Measurements from ENCODE around the gene GPR21.

GPR21 gene

DNA sequence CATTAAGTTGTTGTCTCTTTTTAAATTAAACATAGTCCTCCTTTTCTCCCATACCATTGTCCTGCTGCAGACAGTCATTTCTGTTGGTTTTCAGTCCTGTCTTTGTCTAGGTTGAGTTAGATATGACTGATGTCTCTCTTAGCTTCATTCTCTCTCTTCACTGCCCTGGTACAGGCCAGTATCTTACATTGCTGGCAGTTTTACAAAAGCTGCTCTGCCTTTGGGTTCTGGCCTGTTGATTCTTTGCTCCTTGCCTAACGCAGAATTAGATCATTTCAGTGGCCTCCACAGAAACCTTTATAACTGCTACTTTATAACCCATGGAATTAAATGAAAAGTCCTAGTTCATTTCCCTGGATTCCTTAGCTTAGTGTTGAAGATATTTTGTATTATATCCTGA lies 33.7 kb downstream of the GPR21 start:
- Histone ChIP-seq H3K4me3 (ENCODE audit: low read depth, low read length) (no peak overlapping the region), H3K36me3 (peaks cover 24% of the 10 kb centered on the region), H3K9me3 (no peaks in the 10 kb centered on the region)

DNA sequence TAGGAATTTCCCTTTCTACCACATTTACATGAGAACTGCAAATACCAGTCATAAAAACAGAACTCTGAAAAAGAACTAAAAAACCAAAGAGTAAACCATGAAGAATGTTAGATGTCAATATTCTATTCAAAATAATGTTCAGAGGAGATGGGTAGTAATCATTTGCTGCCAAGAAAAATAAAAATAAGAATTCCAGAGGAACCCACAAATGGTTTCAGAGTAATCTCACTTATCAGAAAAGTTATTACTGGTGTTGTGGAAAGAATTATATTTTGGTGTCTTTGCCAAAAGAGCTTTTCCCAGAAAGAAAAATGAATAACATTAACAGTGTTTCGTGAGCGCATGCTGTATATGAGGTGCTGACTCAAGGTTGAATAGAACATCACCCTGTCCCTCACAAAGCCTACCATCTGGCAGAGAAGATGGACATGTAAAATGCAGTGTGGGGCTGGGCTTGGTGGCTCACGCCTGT lies 35.6 kb downstream of the GPR21 start:
- no peaks in the 10 kb centered on the region for H3K9me3 ChIP-seq
- no peak for DNase-seq
- H3K4me1 ChIP-seq, result no peaks in the 10 kb centered on the region
- no peaks in the 10 kb centered on the region for H3K27me3 ChIP-seq
- H3K36me3 ChIP-seq, result peaks cover 32% of the 10 kb centered on the region
- no peak overlapping the region for H3K4me3 ChIP-seq (ENCODE audit: low read depth, low read length)
- TF ChIP-seq, protein P1, sequence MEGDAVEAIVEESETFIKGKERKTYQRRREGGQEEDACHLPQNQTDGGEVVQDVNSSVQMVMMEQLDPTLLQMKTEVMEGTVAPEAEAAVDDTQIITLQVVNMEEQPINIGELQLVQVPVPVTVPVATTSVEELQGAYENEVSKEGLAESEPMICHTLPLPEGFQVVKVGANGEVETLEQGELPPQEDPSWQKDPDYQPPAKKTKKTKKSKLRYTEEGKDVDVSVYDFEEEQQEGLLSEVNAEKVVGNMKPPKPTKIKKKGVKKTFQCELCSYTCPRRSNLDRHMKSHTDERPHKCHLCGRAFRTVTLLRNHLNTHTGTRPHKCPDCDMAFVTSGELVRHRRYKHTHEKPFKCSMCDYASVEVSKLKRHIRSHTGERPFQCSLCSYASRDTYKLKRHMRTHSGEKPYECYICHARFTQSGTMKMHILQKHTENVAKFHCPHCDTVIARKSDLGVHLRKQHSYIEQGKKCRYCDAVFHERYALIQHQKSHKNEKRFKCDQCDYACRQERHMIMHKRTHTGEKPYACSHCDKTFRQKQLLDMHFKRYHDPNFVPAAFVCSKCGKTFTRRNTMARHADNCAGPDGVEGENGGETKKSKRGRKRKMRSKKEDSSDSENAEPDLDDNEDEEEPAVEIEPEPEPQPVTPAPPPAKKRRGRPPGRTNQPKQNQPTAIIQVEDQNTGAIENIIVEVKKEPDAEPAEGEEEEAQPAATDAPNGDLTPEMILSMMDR (IDR thresholded peaks at IDR 0.05; ENCODE audit: low read depth, low read length), result no peak

More for the DNA sequence above, 33.7 kb downstream of the GPR21 start:
- no peak for DNase-seq
- H3K27me3 ChIP-seq, result no peaks in the 10 kb centered on the region
- TF ChIP-seq, protein P1 (IDR thresholded peaks at IDR 0.05; ENCODE audit: low read depth, low read length), result no peak
- H3K4me1 ChIP-seq, result no peaks in the 10 kb centered on the region

- no peak overlapping the region for H3K4me3 ChIP-seq (ENCODE audit: low read depth, low read length)
- H3K36me3 ChIP-seq, result peaks cover 32% of the 10 kb centered on the region
- no peaks in the 10 kb centered on the region for H3K27me3 ChIP-seq
- TF ChIP-seq, protein P1 (IDR thresholded peaks at IDR 0.05; ENCODE audit: low read depth, low read length), result no peak
- no peaks in the 10 kb centered on the region for H3K9me3 ChIP-seq
- no peaks in the 10 kb centered on the region for H3K4me1 ChIP-seq
- no peak for DNase-seq
These were observed 36.7 kb downstream of the GPR21 start for GRCh38 chr9:123070198-123070597.

GRCh38 chr9:123072407-123072995 lies 39.0 kb downstream of the GPR21 start:
- TF ChIP-seq, protein P1 (IDR thresholded peaks at IDR 0.05; ENCODE audit: low read depth, low read length), result no peak
- no peak for DNase-seq
- no peak overlapping the region for H3K4me3 ChIP-seq (ENCODE audit: low read depth, low read length)
- no peaks in the 10 kb centered on the region for H3K9me3 ChIP-seq
- peaks cover 20% of the 10 kb centered on the region for H3K36me3 ChIP-seq
- no peaks in the 10 kb centered on the region for H3K4me1 ChIP-seq
- H3K27me3 ChIP-seq, result no peaks in the 10 kb centered on the region

DNA sequence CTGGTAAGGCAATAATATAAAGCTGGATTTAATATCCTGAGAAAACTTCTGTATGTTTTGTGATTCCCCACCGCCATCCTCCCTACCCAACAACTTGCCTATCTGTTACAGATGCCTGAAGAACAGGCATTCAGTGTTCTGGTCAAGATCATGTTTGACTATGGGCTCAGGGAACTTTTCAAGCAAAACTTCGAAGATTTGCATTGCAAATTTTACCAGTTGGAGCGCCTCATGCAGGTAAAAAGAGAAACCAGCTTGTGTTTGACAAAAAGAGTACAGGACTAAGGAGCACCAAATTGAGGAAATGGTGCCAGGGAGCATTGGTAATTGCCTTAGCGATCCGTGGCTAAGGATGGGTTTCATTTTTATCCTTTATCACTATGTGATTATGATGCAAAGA lies 40.0 kb downstream of the GPR21 start:
- Histone ChIP-seq H3K4me3 (ENCODE audit: low read depth, low read length) (no peak overlapping the region), H3K9me3 (no peaks in the 10 kb centered on the region), H3K36me3 (peaks cover 20% of the 10 kb centered on the region), H3K4me1 (no peaks in the 10 kb centered on the region), H3K27me3 (no peaks in the 10 kb centered on the region)
- no peak for DNase-seq
- TF ChIP-seq, protein P1 (IDR thresholded peaks at IDR 0.05; ENCODE audit: low read depth, low read length), result no peak

- DNase-seq, result no peak
- TF ChIP-seq, protein P1 (IDR thresholded peaks at IDR 0.05; ENCODE audit: low read depth, low read length), result no peak
- H3K4me3 ChIP-seq (ENCODE audit: low read depth, low read length), result no peak overlapping the region
- peaks cover 20% of the 10 kb centered on the region for H3K36me3 ChIP-seq
- H3K27me3 ChIP-seq, result no peaks in the 10 kb centered on the region
- no peaks in the 10 kb centered on the region for H3K9me3 ChIP-seq
- no peaks in the 10 kb centered on the region for H3K4me1 ChIP-seq
These were observed 40.5 kb downstream of the GPR21 start for GRCh38 chr9:123073991-123074422.

Data from BE2C (cell line).